ENCODE results near the gene ACOT12. TPM values are rescaled to one million over a fixed set of nuclear protein-coding genes. Genes with fewer than 3 reads are reported as not detected.

ACOT12 gene
- total and polyA plus RNA-seq, 2 donors (not counting 3 experiments of a cell fraction or from before 2014, with no cell fraction given) = not detected

GRCh38 chr5:81420039-81420667 is 26.2 kb upstream of the ACOT12 start:
- H4K20me1 ChIP-seq (replicated peaks; ENCODE audit: control insufficient read depth, extremely low read depth, insufficient read depth, low read length) = no peaks in the 10 kb centered on the region
- H3K9me3 ChIP-seq (replicated peaks; ENCODE audit: control insufficient read depth, insufficient read depth, low read length) = no peaks in the 10 kb centered on the region
- H3K4me1 ChIP-seq (ENCODE audit: control insufficient read depth, extremely low read depth, insufficient read depth, low read length) = peaks cover 14% of the 10 kb centered on the region
- H3K27me3 ChIP-seq (ENCODE audit: control insufficient read depth in 2 of 2, insufficient read depth in 2 of 2, low read length in 2 of 2) = no peaks in the 10 kb centered on the region
- no peaks in the 10 kb centered on the region for H3K9me1 ChIP-seq (replicated peaks; ENCODE audit: control insufficient read depth, extremely low read depth, insufficient read depth, low read length)
- intact Hi-C loops (cut with micrococcal nuclease) = loop anchor here (10.0 kb wide), 1 partner anchor 845 kb away; no protein-coding TSS in a partner anchor
- no peaks in the 10 kb centered on the region for H3K79me2 ChIP-seq (ENCODE audit: control insufficient read depth, insufficient read depth, low read length)
- TSS peak; percentile 45 for BruUV-seq (replicated peaks)
- H3K4me3 ChIP-seq (replicated peaks in 1 of 3; ENCODE audit: insufficient read depth in 1 of 3, low read depth in 1 of 3, low read length in 3 of 3) = no peak overlapping the region
- TF ChIP-seq EZH2 (IDR thresholded peaks at IDR 0.05; ENCODE audit: borderline replicate concordance, low read depth, low read length, severe bottlenecking) (no peak), FOS (IDR thresholded peaks at IDR 0.05; ENCODE audit: borderline replicate concordance, insufficient read depth, low read length) (peak; percentile 86), POLR2A (IDR thresholded peaks at IDR 0.05; ENCODE audit: low read depth, low read length) (no peak), JUN (IDR thresholded peaks at IDR 0.05; ENCODE audit: borderline replicate concordance, insufficient read depth, insufficient read length, low read depth) (peak; percentile 74), GATA2 (IDR thresholded peaks at IDR 0.05; ENCODE audit: insufficient read depth, insufficient read length, low read depth, low read length) (no peak), MAX (IDR thresholded peaks at IDR 0.05; ENCODE audit: insufficient read depth, insufficient read length) (no peak), MYC (IDR thresholded peaks at IDR 0.05; ENCODE audit: low read depth, low read length) (no peak), CTCF (IDR thresholded peaks at IDR 0.05; ENCODE audit: extremely low read depth in 1 of 2, insufficient read depth in 1 of 2, low read depth in 1 of 2, low read length in 2 of 2) (no peak), POLR2AphosphoS5 (IDR thresholded peaks at IDR 0.05; ENCODE audit: insufficient read depth, low read depth, low read length) (no peak)
- peak overlapping the region; percentile 80 for H2AFZ ChIP-seq (ENCODE audit: low read depth, low read length)
- FAIRE-seq (peak; percentile 93), DNase-seq (ENCODE audit: low read depth, low spot score) (peak; percentile 85)
- H3K27ac ChIP-seq (ENCODE audit: insufficient read depth, low read depth, low read length) = peak overlapping the region; percentile 85
- peak overlapping the region; percentile 70 for H3K9ac ChIP-seq (replicated peaks; ENCODE audit: extremely low read depth, insufficient read depth, low read length)
- CTCF ChIA-PET = interaction anchor here (0.8 to 1.8 kb wide), 2 partner anchors 31 to 745 kb away, joined by 4 to 10 read pairs; no protein-coding TSS in a partner anchor
- dilution Hi-C loops (cut with MboI; ENCODE audit: extremely low pct_ligation_motif_present, low sequenced_read_pairs) = no loop called here
- POLR2A ChIA-PET = no interaction called here
- no peaks in the 10 kb centered on the region for H3K36me3 ChIP-seq (ENCODE audit: control insufficient read depth in 2 of 2, extremely low read depth in 1 of 2, insufficient read depth in 2 of 2, low read length in 2 of 2)
- H3K4me2 ChIP-seq (ENCODE audit: insufficient read depth, low read length) = peak overlapping the region; percentile 61
